Measurements from ENCODE around the gene SIGLEC12.

The SIGLEC12 gene

DNA sequence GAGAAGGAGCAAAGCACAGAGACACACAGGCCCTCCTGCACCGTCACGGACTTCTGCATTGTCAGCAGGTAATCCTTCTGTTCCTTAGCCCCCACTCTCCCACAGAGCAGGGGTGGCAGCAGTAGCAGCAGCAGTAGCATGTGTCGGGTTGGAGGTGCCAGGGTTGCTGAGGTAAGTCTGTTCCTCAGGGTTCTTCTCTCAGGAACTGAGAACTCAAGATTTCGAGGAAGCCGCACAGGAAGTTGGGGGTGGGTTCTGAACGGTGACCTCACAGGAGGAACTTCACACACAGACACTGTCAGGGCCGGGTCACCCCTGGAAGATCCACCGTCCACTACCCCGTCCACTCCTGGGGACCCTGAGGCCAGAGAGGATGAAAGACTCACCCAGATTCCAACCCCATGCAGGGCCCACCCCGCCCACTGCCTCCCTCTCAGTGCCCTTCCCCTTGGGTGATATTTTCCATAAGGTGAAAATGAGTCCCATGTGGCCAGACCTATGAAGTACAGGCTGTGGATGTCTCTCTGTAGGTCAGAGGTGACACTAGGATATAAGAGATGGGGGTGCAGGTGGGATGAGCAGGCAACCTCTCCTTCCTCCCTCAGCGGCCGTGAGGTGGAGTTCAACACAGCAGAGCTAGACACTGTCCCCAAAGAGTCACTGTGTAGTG lies at the start of gene SIGLEC12:
Gene SIGLEC12 (minus strand): TSS at position 207 of the 670 bp plus-strand sequence. CDS start 67 bp downstream, at position 140.
- DNase-seq: no peak

DNA sequence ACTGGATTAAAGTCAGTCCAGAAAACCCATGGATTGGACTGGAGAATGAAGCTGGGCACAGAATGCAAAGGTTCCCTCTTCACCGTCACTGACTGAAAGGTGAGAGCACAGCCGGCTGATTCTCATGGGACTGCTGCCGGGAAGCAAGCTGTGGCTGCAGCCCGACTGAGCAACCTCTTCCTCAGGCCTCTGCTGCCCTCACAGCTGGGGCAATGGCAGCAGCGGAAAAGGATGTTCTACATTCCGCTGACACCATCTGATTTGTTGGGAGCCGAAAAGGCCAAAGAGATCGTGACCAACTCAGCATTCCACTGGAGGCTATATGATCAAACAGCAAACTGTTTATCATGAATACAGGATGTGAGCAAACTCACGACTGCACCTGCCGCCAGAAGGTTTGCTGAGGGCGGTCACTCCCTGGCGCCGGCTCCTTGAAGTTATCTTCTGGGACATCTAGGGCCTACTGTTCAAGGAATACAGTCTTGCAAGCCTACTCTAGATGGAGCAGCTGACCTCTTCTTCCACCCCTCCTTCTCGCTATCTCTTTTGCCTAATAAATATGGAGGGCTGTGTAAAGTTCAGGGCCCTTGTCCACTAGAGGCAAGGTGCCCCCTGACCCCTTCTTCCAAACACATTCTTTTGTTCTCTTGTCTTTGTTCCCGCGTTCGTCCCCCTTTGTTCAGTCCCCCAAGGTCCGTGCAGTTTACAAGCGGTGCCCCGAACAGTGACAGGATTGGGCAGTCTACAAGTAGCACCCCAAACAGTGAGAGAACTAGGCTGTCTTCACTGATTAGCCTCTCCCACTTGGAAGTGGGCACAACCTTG lies 49.5 kb upstream of the SIGLEC12 start:
- DNase-seq: no peak

DNA sequence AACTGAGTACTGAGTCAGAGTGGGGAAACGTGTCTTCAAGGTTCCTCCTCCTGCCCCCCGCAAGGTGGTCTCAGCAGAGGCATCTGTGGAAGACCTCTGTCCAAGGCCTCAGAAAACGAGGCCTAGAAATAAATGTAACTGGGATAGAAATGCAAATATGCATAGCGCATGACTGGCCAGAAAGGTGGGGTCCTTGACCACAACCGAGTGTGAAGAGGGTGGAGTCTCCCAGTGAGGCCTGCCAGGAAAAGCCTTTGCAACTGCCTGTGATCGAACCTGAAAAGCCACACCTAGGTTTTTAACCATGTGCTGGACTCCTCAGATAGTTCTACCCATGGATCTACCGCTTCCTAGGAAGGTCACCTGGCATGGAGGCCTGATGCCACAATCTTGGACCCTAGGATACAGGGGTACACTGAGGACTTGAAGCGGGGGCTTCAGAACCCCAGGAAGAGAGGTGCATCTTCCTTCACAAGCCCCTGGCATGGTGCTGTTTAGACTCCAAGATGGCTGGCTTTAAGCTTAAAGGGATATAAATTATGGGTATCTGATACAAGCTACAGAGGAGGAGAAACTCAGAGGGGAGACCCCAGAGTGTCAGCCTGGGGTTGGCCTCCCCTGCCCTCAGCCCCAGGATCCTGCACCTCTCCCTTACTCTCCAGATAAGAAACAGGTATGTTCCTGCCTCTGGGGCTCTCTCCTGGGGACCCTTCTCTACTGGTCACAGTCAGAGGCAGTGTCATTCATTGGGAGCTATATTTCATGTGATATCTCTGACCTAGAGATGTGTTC lies 48.1 kb upstream of the SIGLEC12 start:
- no peak for DNase-seq

DNA sequence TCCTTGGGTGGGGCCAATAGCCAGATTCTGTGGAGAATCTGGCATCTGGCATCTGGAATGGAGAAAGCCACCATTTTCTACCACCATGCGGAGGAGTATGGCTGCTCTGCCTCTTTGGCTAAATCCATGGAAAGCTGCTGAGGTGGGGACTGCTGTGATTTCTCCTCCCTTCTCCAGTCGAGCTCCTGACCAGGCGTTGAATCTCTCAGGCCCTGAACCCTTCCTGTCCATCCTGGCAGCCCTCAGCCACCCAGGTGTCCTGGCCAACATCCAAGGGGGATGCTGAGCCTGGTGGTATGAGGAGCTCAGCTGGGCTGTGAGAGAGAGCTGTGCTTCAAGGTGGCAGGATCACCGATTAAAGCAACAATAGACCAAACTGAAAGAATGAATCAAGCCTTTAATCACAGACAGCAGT lies 47.3 kb upstream of the SIGLEC12 start:
- DNase-seq: no peak

DNA sequence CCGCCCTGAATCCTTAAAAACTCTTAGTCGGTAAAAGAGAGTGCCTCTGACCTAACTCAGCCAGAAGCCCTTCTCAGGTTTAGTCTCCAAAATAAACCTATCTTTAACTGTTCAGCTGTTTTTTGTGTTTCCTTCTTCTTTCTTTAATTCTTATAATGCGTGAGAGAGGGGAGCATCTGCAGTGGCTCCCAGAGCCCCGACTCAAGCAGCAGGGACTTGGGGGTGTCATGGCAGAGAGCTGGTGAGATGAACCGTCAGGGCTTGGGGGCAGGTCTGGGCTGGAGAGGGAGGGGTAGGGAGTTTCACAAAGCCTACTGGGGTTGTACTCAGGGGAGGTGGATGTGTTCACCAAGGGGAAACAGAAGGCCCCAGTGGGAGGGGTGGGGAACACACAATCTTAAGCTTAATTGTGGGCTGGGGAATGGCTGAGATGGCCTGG lies 46.6 kb upstream of the SIGLEC12 start:
- DNase-seq: no peak

DNA sequence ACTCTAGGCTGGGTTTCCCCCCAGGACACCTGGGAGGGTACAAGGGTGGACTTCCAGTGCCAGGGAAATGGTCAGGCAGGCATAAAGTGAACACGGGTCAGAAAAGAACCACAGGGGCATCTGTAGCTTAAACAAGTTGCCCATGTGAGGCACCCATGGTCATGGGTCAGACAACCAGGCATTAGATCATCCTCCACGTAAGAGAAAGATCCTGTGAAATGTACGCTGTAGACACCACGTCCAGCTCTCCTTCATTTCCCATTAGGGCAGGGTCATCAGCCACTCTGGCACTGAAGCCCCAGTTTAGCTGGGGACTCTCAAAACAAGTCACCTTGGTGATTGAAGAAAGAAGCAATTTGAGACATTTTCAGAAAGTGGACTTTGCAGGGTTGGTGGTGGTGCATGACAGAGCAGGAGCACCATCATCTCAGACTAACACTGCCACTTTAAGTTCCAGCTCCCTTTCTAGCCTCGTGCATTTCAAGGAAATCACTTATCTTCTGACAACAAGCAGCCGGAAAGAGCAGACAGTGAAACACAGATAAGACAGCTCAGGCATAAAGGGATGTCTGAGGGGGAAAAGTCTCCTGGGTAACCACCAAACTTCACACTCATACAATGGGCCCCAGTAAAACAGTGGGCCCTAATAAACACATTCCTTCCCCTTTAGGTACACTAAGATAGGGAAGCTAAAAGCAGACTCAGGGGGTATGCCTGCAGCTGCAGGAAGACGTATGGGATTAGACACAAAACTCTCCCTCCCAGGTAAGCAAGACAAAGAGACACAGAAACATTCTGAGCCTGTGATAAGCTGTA lies 46.0 kb upstream of the SIGLEC12 start:
- no peak for DNase-seq

DNA sequence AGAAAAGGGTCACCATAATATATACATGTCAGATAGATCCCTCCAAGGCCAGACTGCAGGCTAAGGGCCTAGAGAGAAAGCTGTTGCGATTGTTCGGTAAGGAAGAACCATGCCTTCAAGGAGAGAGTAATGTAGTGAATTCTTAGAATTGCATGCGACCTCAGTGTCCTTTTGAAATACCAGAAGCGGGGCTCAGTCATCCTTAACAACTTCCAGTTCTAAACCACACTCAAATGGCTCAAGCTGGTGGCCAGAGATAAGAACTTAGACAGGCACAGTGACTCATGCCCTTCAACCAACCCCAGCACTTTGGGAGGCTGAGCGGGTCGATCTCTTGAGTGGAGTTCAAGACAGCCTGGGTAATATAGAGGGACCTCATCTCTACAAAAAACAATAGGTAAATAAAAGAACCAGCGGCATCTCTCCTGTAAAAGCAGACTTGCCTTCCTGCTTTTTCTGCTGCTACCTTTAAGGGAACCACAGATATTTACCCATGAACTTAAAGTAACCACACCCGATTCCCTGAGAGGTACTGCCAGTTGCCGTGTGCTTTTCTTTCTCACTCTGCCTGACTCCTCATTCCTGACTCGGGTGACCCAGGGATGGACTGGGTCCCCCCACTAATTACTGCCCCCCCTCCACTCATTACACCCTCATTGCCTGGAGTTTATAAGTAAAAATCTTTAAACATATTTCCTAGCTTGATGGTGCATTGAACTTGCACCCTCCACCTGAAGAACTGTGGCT lies 45.2 kb upstream of the SIGLEC12 start:
- DNase-seq: no peak

DNA sequence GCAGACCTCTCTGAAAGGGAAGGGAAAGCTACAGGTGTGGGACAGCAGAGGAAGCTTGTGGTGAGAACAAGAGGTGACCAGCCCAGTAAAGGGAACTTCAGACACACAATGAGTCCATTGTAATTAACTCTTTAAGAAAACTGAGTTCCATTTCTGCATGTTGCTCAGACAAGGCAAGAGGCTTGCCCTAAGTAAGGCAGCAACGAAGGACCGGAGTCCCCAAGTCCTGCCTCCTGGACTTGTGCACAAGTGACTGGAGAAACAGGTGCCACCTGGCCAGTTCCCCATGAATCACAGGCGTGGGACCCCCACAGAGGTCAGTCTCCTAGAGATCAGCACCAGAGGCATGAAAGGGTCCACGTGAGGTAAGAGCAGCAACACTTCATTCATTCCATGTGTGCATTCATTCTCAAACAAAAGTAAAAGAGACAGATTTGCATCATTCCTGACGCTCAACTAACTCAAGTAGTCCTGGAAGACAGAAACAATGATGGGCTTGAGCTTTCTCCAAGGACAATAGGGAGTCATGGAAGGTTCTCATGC lies 44.6 kb upstream of the SIGLEC12 start:
- no peak for DNase-seq

DNA sequence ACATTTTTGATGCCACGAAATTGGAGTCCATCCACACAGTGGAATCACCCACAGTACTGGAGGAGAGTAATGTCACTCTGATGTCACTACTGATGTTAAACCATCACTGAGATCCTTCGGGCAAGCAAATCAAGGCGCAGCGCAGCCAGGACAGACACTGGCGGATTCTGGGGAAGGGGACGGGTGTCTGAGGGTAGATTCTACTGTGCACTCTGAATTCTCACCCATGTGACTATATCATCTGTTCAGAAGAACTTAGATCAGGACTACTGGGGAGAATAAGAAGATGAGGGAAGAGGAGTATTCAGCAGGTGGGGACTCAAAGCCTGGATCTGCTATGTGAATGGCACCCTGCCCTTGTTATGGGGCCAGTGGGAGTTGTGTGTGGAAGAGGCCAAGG lies 42.4 kb upstream of the SIGLEC12 start:
- no peak for DNase-seq

DNA sequence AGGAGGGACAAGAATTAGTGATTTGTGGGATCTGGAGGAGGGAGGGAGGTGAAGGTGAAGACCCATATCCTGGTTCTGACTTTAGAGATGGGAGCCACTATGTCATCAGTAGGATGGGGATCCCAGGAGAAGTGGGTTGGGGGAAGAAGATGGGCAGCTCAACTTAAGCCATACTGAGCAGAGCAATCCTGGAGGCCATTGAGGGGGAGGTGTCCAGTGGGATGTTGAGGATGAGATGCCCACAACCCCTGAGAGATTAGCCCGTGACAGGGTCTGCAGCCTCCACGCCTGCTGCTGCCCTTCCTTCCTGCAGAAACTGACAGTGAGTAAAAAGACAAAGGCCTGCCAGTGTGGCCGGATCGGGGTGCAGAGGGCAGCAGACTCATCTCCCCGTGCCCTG lies 41.1 kb upstream of the SIGLEC12 start:
- DNase-seq: no peak

DNA sequence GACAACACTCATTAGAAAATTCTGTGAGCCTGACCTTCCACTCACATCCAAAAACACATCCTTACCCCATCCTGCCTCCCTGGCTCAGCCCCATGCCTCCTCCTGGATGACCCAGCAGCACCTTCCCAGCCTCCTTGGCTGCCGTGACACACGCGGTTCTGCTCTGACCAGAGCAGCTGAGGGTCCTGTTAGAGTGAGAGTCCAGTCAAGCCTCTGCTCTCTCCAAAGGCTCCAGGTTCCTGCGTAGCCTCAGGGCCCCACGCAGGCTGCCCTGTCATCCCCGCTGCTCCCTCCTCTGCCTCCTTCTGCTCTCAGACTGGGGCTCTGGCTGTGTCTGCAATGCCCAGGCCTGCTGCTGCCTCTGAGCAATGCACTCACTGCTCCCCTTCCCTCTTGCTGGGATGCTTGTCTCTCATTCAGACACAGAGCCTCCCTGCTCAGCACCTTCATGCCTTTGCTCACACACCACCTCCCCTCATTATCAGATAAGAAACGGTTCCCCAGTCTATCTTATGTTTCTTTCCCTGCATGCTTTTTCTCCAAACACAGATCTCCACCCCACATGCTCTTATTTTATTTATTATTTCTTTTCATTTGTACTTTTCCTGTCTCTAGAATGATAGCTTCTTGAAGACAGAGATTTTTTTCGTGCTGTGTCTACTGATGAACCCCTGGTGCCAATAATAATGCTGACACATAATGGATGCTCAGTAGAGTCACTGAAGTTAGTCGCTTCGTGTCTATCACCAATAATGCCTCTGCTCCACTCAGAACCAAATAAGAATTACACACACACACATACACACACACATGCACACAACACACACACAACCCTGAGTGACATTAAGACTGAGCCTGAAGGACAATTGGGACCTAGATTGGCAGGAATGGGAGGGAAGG lies 40.1 kb upstream of the SIGLEC12 start:
- no peak for DNase-seq

DNA sequence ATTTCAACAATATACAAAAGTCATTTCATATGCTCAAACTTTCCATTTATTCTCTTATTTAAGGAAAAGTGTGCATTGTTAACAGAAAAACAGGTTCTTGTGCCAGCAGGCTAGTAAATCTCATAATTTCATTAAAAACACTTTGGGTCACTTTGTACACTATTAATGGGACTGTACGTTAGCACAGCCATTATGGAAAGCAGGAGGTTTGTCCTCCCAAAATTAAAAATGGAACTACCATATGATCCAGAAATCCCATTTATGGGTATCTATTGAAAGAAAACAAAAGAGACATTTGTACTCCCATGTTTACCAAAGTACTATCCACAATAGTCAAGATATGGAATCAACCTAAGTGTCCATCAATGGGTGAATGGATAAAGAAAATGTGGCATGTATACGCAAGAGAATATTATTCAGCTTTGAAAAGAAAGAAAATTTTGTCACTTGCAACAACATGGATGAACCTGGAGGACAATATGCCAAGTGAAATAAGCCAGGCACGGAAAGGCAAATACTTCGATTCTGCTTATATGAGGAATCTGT lies 38.3 kb upstream of the SIGLEC12 start:
- DNase-seq: no peak

DNA sequence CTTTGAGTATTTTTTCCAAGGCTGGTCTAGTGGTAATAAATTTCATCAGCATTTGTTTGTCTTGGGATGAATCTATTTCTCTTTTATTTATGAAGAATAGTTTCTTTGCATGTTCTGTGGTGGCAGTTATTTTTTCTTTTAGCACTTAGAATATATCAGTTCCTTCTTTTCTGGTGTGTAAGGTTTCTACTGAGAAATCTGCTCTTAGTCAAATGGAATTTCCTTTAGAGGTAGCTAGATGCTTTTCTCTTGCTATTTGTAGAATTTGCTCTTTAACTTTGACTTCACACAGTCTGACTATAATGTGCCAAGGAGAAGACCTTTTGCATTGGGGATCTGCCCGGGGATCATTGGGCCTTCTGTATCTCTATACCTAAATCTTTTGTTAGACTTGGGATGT lies 33.9 kb upstream of the SIGLEC12 start:
- no peak for DNase-seq

DNA sequence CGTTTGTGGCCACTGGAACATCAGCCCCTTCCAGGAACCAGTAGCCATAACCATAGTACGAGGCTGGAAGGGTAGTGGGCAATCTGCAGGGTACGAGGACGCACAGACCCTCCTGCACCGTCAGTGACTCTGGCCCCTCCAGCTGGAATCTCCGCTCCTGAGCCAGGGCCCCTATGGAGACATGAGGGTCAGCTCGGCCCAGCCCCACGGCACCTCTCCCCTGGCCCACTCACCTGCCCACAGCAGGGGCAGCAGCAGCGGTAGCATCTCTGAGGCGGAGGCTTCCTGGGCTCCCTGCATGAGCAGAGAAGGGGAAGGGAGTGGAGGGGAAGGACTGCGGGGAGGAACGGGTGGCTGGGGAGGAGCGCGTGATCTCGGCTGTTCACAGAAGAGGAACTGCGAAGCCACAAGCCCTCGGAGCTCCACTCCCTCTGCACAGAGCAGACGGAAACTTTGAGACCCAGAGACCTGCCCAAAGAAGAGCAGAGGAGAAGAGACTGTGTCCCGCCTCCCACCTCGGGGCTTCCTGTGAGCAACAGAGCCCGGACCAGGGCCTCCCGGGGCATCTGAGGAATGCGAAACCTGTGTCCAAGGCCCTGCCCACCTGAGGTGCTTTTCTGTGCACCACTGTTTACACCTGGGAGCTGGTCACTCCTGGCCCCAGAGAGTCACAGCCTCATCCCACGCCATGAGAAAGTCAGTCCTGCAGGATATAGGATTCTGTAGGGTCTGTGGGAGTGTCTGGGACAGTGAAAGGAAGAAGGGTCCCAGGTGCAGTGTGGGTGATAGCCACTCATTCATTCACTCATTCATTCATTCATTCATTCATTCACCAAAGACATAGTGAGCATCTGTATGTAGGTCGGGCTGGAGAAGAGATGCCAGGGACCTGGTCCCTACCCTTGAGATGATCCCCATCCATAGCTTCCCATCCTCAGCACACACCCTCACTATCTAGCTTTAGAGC lies 30.0 kb upstream of the SIGLEC12 start, which contains the start of gene SIGLEC6:
Gene SIGLEC6 (minus strand): TSS at position 322 of the 967 bp plus-strand sequence. CDS start 22 bp downstream, at position 300.
- DNase-seq: no peak

DNA sequence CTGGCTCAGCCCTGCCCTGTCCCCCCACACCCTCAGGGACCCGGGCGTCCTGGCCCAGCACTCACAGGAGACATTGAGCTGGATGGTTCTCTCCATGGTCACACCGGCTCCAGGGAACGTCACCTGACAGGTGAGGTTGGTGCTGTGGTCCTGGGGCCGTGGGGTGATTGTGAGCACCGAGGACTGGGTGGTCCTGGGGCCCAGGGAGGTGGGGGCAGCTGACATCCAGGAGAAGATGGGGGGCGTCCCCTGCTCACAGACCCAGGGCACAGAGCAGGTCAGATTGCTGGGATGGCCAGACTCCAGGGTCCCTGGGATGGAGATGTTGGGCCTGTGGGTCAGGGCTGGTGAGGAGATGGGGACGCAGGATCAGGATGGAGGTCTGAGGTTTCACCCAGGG lies 29.0 kb upstream of the SIGLEC12 start:
- DNase-seq: no peak

DNA sequence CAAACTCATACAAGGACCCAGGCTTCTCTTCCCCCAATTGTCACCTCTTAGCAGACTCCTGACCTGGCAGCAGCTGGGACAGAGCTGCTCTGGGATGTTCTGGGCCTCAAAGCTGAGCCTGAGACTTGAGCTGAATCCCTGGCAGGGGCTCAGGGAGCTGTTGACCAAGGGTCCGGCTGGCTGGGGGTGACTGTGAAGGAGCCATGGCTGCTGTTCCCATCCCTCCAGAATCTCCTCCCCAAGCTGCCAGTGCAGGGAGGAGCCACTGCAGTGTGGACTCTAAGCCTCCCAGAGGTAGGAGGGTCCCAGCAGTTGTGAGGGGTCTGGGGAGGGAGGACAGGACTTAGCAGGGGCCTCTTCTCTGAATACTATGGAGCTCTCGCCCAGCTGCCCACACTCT lies 27.7 kb upstream of the SIGLEC12 start:
- no peak for DNase-seq

DNA sequence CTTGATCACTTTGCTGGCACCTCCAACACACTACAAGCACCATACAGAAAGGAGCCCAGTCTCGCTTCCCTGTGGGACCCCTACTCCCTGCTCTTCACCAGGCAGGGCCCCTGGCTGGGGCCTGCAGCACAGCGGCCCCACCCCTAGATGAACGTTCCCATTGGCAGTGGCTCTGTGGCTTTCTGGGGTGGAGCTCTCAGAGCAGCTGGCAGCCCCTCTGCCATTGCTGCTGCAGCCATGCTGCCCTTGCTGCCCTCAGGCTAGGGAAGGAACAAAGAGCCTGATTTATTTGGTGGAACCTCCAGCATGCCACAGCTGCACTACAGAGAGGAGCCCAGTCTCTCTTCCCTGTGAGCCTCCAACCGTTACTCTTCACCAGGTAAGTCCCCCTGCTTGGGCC lies 24.1 kb upstream of the SIGLEC12 start:
- DNase-seq: no peak

DNA sequence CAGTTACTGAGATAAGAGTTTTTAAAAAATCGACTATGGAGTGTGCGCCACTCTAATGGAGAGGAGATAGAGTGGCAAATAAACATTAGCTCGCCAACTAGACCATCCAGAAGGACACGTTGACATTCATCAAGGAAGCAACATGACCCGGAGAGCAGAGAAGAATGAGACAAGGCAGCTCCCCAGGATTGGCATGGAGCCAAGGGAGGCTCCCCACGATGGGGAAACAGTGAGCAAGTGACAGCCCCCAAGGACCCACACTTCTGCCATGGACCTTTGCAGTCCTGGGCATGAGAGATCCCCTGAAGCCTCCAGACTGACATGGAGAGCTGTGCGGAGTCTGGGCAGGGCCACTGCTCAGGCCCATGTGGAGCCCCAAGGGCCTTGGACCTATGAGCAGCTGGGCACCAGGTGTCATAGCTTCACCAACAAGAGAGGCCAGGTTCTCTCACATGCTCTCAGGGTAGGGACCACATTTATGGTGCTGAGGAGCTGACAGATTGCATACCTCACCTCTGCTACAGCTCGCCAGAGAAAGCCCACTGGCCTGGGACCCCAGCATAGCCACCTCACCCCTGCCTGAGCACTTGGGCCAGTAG lies 23.2 kb upstream of the SIGLEC12 start:
- no peak for DNase-seq
